Activated naive CD8-positive, alpha-beta T cell treated with anti-CD3 and anti-CD28 coated beads, Interleukin-2, amount 50 U/mL, for 24 hours (primary cell): Measurements from ENCODE around the gene CDR2L.
"Not testable (repeated sequence)": the region's sequence is repeated elsewhere in the genome, so short reads cannot be mapped to it uniquely, and the experiment has no call there.

Source experiments
- ATAC-seq: fragments of 150-1000 bp; cut with Tn5 transposase; one replicate; pipeline ENCODE4 v1.10.0; 2021
- DNase-seq: peaks from one replicate; pipeline ENCODE4 v3.0.0; 2021
- H3K27ac Mint-ChIP-seq: one replicate; pipeline ENCODE4 v1.8.0; 2021; ENCODE audit warnings: mild to moderate bottlenecking, mixed read lengths
- H3K27me3 Mint-ChIP-seq: one replicate; pipeline ENCODE4 v1.8.0; 2021; ENCODE audit warnings: mixed read lengths
- H3K36me3 Mint-ChIP-seq: one replicate; pipeline ENCODE4 v1.8.0; 2021; ENCODE audit warnings: low read depth, mixed read lengths
- H3K4me1 Mint-ChIP-seq: one replicate; pipeline ENCODE4 v1.8.0; 2021; ENCODE audit warnings: mixed read lengths
- H3K4me3 Mint-ChIP-seq: one replicate; pipeline ENCODE4 v1.8.0; 2021; ENCODE audit warnings: mild to moderate bottlenecking, moderate library complexity, mixed read lengths
- H3K9me3 Mint-ChIP-seq: one replicate; pipeline ENCODE4 v1.8.0; 2021; ENCODE audit warnings: mixed read lengths

Gene CDR2L

GRCh38 chr17:74969501-74969900 is 17.9 kb upstream of the CDR2L start:
- peaks cover 12% of the 10 kb centered on the region for H3K27me3 Mint-ChIP-seq
- not testable (repeated sequence) for ATAC-seq, H3K36me3 Mint-ChIP-seq, H3K4me1 Mint-ChIP-seq, DNase-seq, H3K27ac Mint-ChIP-seq, H3K9me3 Mint-ChIP-seq, H3K4me3 Mint-ChIP-seq

GRCh38 chr17:74970395-74970794 is 17.0 kb upstream of the CDR2L start:
- no peaks in the 10 kb centered on the region for H3K36me3 Mint-ChIP-seq
- DNase-seq (no peak), ATAC-seq (no peak)
- H3K4me1 Mint-ChIP-seq = peaks cover 5% of the 10 kb centered on the region
- H3K27ac Mint-ChIP-seq = no peak overlapping the region
- H3K4me3 Mint-ChIP-seq = no peak overlapping the region
- no peaks in the 10 kb centered on the region for H3K9me3 Mint-ChIP-seq
- peaks cover 15% of the 10 kb centered on the region for H3K27me3 Mint-ChIP-seq

GRCh38 chr17:74971069-74971841 is 16.2 kb upstream of the CDR2L start:
- DNase-seq (no peak), ATAC-seq (no peak)
- Mint-ChIP-seq H3K27me3 (peaks cover 18% of the 10 kb centered on the region), H3K4me1 (peaks cover 5% of the 10 kb centered on the region), H3K9me3 (no peaks in the 10 kb centered on the region), H3K27ac (no peak overlapping the region), H3K36me3 (no peaks in the 10 kb centered on the region), H3K4me3 (peak overlapping the region; percentile 38)

- no peak for ATAC-seq
- peak overlapping the region; percentile 38 for H3K4me3 Mint-ChIP-seq
- H3K4me1 Mint-ChIP-seq = peaks cover 5% of the 10 kb centered on the region
- H3K36me3 Mint-ChIP-seq = no peaks in the 10 kb centered on the region
- peaks cover 18% of the 10 kb centered on the region for H3K27me3 Mint-ChIP-seq
- H3K27ac Mint-ChIP-seq = no peak overlapping the region
- no peak for DNase-seq
- no peaks in the 10 kb centered on the region for H3K9me3 Mint-ChIP-seq
Observed at GRCh38 chr17:74971842-74972106, 15.7 kb upstream of the CDR2L start.

- Mint-ChIP-seq H3K4me1 (peaks cover 5% of the 10 kb centered on the region), H3K27me3 (peaks cover 18% of the 10 kb centered on the region), H3K27ac (no peak within 1 kb of the TSS), H3K36me3 (no peaks in the 10 kb centered on the region), H3K4me3 (peak within 1 kb of the TSS; percentile 75), H3K9me3 (no peaks in the 10 kb centered on the region)
- DNase-seq (peak; percentile 79), ATAC-seq (peak; percentile 78)
Observed at GRCh38 chr17:74972107-74972972, 15.1 kb upstream of the CDR2L start, which contains the start of gene HID1. TSS of gene HID1 (minus strand) at chr17:74972759. CDS start at chr17:74972656, 103 bp downstream.

GRCh38 chr17:74972973-74973328 is 14.5 kb upstream of the CDR2L start:
- H3K27me3 Mint-ChIP-seq = peaks cover 18% of the 10 kb centered on the region
- H3K9me3 Mint-ChIP-seq = no peaks in the 10 kb centered on the region
- H3K36me3 Mint-ChIP-seq = no peaks in the 10 kb centered on the region
- DNase-seq (no peak), ATAC-seq (no peak)
- peak overlapping the region; percentile 75 for H3K4me3 Mint-ChIP-seq
- no peak overlapping the region for H3K27ac Mint-ChIP-seq
- peaks cover 5% of the 10 kb centered on the region for H3K4me1 Mint-ChIP-seq

- no peak overlapping the region for H3K27ac Mint-ChIP-seq
- no peaks in the 10 kb centered on the region for H3K36me3 Mint-ChIP-seq
- peaks cover 5% of the 10 kb centered on the region for H3K4me1 Mint-ChIP-seq
- peaks cover 27% of the 10 kb centered on the region for H3K27me3 Mint-ChIP-seq
- DNase-seq (no peak), ATAC-seq (no peak)
- no peak overlapping the region for H3K4me3 Mint-ChIP-seq
- no peaks in the 10 kb centered on the region for H3K9me3 Mint-ChIP-seq
Observed at GRCh38 chr17:74975943-74976342, 11.5 kb upstream of the CDR2L start.

GRCh38 chr17:74977802-74978201 is 9.6 kb upstream of the CDR2L start:
- H3K27me3 Mint-ChIP-seq = peaks cover 26% of the 10 kb centered on the region
- H3K9me3 Mint-ChIP-seq = no peaks in the 10 kb centered on the region
- no peak for DNase-seq
- no peaks in the 10 kb centered on the region for H3K36me3 Mint-ChIP-seq
- peaks cover 15% of the 10 kb centered on the region for H3K4me1 Mint-ChIP-seq
- no peak for ATAC-seq
- H3K4me3 Mint-ChIP-seq = no peak overlapping the region
- no peak overlapping the region for H3K27ac Mint-ChIP-seq

GRCh38 chr17:74978240-74978639 is 9.2 kb upstream of the CDR2L start:
- Mint-ChIP-seq H3K4me1 (peaks cover 11% of the 10 kb centered on the region), H3K4me3 (no peak overlapping the region), H3K27me3 (peaks cover 21% of the 10 kb centered on the region), H3K27ac (no peak overlapping the region), H3K36me3 (no peaks in the 10 kb centered on the region), H3K9me3 (no peaks in the 10 kb centered on the region)
- no peak for DNase-seq
- ATAC-seq = no peak

- DNase-seq (no peak), ATAC-seq (no peak)
- Mint-ChIP-seq H3K27me3 (peaks cover 19% of the 10 kb centered on the region), H3K36me3 (no peaks in the 10 kb centered on the region), H3K27ac (no peak overlapping the region), H3K9me3 (no peaks in the 10 kb centered on the region), H3K4me1 (peaks cover 10% of the 10 kb centered on the region), H3K4me3 (no peak overlapping the region)
Observed at GRCh38 chr17:74979408-74980146, 7.9 kb upstream of the CDR2L start.

GRCh38 chr17:74981318-74981978 is 6.0 kb upstream of the CDR2L start:
- peaks cover 10% of the 10 kb centered on the region for H3K4me1 Mint-ChIP-seq
- peaks cover 21% of the 10 kb centered on the region for H3K27me3 Mint-ChIP-seq
- DNase-seq (no peak), ATAC-seq (peak; percentile 74)
- H3K4me3 Mint-ChIP-seq = peak overlapping the region; percentile 82
- no peaks in the 10 kb centered on the region for H3K9me3 Mint-ChIP-seq
- peak overlapping the region; percentile 77 for H3K27ac Mint-ChIP-seq
- H3K36me3 Mint-ChIP-seq = no peaks in the 10 kb centered on the region

- Mint-ChIP-seq H3K27me3 (peaks cover 26% of the 10 kb centered on the region), H3K4me1 (peaks cover 17% of the 10 kb centered on the region), H3K27ac (peak overlapping the region; percentile 77), H3K4me3 (peak overlapping the region; percentile 82), H3K36me3 (no peaks in the 10 kb centered on the region), H3K9me3 (no peaks in the 10 kb centered on the region)
- ATAC-seq (peak; percentile 89), DNase-seq (peak; percentile 79)
Observed at GRCh38 chr17:74981979-74982662, 5.3 kb upstream of the CDR2L start.

GRCh38 chr17:74982663-74983313 is 4.6 kb upstream of the CDR2L start:
- not testable (repeated sequence) for ATAC-seq, DNase-seq, H3K27ac Mint-ChIP-seq, H3K36me3 Mint-ChIP-seq, H3K9me3 Mint-ChIP-seq
- Mint-ChIP-seq H3K4me1 (peaks cover 20% of the 10 kb centered on the region), H3K27me3 (peaks cover 28% of the 10 kb centered on the region), H3K4me3 (peak overlapping the region; percentile 82)
